MCF 10A (cell line): ENCODE measurements around the gene RAB11FIP2. TPM values are rescaled to one million over a fixed set of nuclear protein-coding genes. Genes with fewer than 3 reads are reported as not detected.

Experiments
- BruUV-seq: library from RNA; stranded (reverse); fragments of 400-500 nt; replicated peaks from 2 replicates; lab custom pipeline; 2021; lab: Mats Ljungman, UMichigan
- CTCF ChIA-PET: fragments of 300-600 bp; sonication (Branson Sonifier 250); formaldehyde crosslinking; extraction: SDS; loops from one replicate; lab custom pipeline; 2021; ENCODE audit warnings: antibody characterized with exemption, inconsistent platforms; lab: Yijun Ruan, JAX
- POLR2A ChIA-PET: fragments of 300-600, 350-650 bp; sonication (Branson Sonifier 250); formaldehyde crosslinking; extraction: SDS; loops from one replicate; lab custom pipeline; 2020; ENCODE audit warnings: antibody characterized with exemption, inconsistent platforms; lab: Yijun Ruan, JAX
- DNase-seq: peaks from one replicate; pipeline ENCODE4 v3.0.0-alpha.2; 2018; ENCODE audit not compliant: unreplicated experiment
- H3K27ac Mint-ChIP-seq: one replicate; pipeline ENCODE4 v1.8.0; 2022; ENCODE audit warnings: mild to moderate bottlenecking, low read depth, mixed read lengths; ENCODE audit not compliant: unreplicated experiment
- H3K27me3 Mint-ChIP-seq: one replicate; pipeline ENCODE4 v1.8.0; 2022; ENCODE audit warnings: mixed read lengths; ENCODE audit not compliant: insufficient read depth, unreplicated experiment
- H3K36me3 Mint-ChIP-seq: one replicate; pipeline ENCODE4 v1.8.0; 2022; ENCODE audit warnings: mild to moderate bottlenecking, moderate library complexity, mixed read lengths; ENCODE audit not compliant: insufficient read depth, unreplicated experiment
- H3K4me1 Mint-ChIP-seq: one replicate; pipeline ENCODE4 v1.8.0; 2022; ENCODE audit warnings: mixed read lengths; ENCODE audit not compliant: insufficient read depth, unreplicated experiment
- H3K4me3 Mint-ChIP-seq: one replicate; pipeline ENCODE4 v1.8.0; 2022; ENCODE audit warnings: mild to moderate bottlenecking, moderate library complexity, mixed read lengths; ENCODE audit not compliant: unreplicated experiment
- H3K9me3 Mint-ChIP-seq: one replicate; pipeline ENCODE4 v1.8.0; 2022; ENCODE audit warnings: mixed read lengths; ENCODE audit not compliant: unreplicated experiment
- CTCF ChIP-seq: fragments of 200-600 bp; IDR thresholded peaks from one replicate; pipeline ENCODE4 v1.8.0; 2022; ENCODE audit warnings: antibody characterized with exemption, mild to moderate bottlenecking; ENCODE audit not compliant: unreplicated experiment
- intact Hi-C: fragments of 100-400 bp; cut with micrococcal nuclease; formaldehyde crosslinking; loops from 2 replicates; pipeline ENCODE4 v1.14.1; 2022
- total RNA-seq: library from RNA; stranded (reverse); gene quantifications from 2 replicates; pipeline ENCODE4 v1.2.3, GENCODE V29; 2022

Gene RAB11FIP2
- total RNA-seq, 1 experiment from 2014 or later = 23.9 TPM

GRCh38 chr10:117991701-117992100, 55.0 kb downstream of the RAB11FIP2 start:
- POLR2A ChIA-PET = no interaction called here
- H3K4me3 Mint-ChIP-seq = no peak overlapping the region
- no peaks in the 10 kb centered on the region for H3K27me3 Mint-ChIP-seq
- BruUV-seq = no TSS peak
- no peak for TF ChIP-seq CTCF
- peaks cover 7% of the 10 kb centered on the region for H3K36me3 Mint-ChIP-seq
- DNase-seq = no peak
- no peak overlapping the region for H3K27ac Mint-ChIP-seq
- intact Hi-C loops = no loop called here
- CTCF ChIA-PET = no interaction called here
- peaks cover 2% of the 10 kb centered on the region for H3K9me3 Mint-ChIP-seq
- H3K4me1 Mint-ChIP-seq = no peaks in the 10 kb centered on the region

- peaks cover 7% of the 10 kb centered on the region for H3K36me3 Mint-ChIP-seq
- no peak for TF ChIP-seq CTCF
- BruUV-seq = no TSS peak
- no peak overlapping the region for H3K4me3 Mint-ChIP-seq
- no peaks in the 10 kb centered on the region for H3K27me3 Mint-ChIP-seq
- ChIA-PET POLR2A (interaction anchor here (0.7 kb wide), 1 partner anchor 9 kb away, joined by 4 read pairs; no protein-coding TSS in a partner anchor), CTCF (interaction anchor here (0.6 kb wide), 1 partner anchor 140 kb away, joined by 3 read pairs; no protein-coding TSS in a partner anchor)
- no peaks in the 10 kb centered on the region for H3K4me1 Mint-ChIP-seq
- H3K27ac Mint-ChIP-seq = no peak overlapping the region
- intact Hi-C loops = no loop called here
- no peak for DNase-seq
- H3K9me3 Mint-ChIP-seq = peaks cover 11% of the 10 kb centered on the region
Measured at GRCh38 chr10:117989962-117990361, 56.8 kb downstream of the RAB11FIP2 start.

GRCh38 chr10:117988814-117989213, 57.9 kb downstream of the RAB11FIP2 start:
- ChIA-PET POLR2A (no interaction called here), CTCF (no interaction called here)

GRCh38 chr10:117987244-117987909, 59.4 kb downstream of the RAB11FIP2 start:
- no peaks in the 10 kb centered on the region for H3K27me3 Mint-ChIP-seq
- ChIA-PET CTCF (no interaction called here), POLR2A (interaction anchor here (0.7 kb wide), 1 partner anchor 13 kb away, joined by 3 read pairs; no protein-coding TSS in a partner anchor)
- no peaks in the 10 kb centered on the region for H3K4me1 Mint-ChIP-seq
- H3K9me3 Mint-ChIP-seq = peaks cover 11% of the 10 kb centered on the region
- H3K4me3 Mint-ChIP-seq = no peak overlapping the region
- intact Hi-C loops = no loop called here
- no peaks in the 10 kb centered on the region for H3K36me3 Mint-ChIP-seq
- no peak overlapping the region for H3K27ac Mint-ChIP-seq
- TF ChIP-seq CTCF = no peak
- no TSS peak for BruUV-seq
- no peak for DNase-seq

More at GRCh38 chr10:117988814-117989213, 57.9 kb downstream of the RAB11FIP2 start:
- Mint-ChIP-seq H3K9me3 (peaks cover 11% of the 10 kb centered on the region), H3K4me3 (no peak overlapping the region), H3K27ac (no peak overlapping the region), H3K4me1 (no peaks in the 10 kb centered on the region), H3K36me3 (no peaks in the 10 kb centered on the region), H3K27me3 (no peaks in the 10 kb centered on the region)
- BruUV-seq = no TSS peak
- intact Hi-C loops = no loop called here
- TF ChIP-seq CTCF = no peak
- no peak for DNase-seq
